Measurements from ENCODE around the gene PCDH9.

The PCDH9 gene

DNA sequence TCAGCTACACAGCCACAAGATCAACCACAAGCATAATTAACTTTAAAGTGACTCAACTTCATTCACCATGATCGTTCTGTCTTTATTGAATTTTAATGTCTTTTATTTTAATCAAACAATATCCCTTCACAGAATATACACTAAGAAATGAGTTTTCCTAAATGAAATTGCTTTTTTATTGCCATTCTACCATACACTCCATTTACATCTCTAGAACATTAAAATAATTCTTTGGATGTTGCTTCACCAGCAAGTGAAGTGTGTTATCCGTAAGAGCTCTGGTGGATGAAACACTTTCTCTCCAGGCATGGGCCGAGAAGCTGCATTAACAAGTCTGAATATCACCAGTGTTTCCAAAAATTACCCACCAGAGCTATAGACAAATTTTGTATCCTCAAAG, 789.2 kb downstream of the PCDH9 start:
- H3K9me3 ChIP-seq, result no peaks in the 10 kb centered on the region
- TF ChIP-seq, protein P1, sequence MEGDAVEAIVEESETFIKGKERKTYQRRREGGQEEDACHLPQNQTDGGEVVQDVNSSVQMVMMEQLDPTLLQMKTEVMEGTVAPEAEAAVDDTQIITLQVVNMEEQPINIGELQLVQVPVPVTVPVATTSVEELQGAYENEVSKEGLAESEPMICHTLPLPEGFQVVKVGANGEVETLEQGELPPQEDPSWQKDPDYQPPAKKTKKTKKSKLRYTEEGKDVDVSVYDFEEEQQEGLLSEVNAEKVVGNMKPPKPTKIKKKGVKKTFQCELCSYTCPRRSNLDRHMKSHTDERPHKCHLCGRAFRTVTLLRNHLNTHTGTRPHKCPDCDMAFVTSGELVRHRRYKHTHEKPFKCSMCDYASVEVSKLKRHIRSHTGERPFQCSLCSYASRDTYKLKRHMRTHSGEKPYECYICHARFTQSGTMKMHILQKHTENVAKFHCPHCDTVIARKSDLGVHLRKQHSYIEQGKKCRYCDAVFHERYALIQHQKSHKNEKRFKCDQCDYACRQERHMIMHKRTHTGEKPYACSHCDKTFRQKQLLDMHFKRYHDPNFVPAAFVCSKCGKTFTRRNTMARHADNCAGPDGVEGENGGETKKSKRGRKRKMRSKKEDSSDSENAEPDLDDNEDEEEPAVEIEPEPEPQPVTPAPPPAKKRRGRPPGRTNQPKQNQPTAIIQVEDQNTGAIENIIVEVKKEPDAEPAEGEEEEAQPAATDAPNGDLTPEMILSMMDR (IDR thresholded peaks at IDR 0.05), result no peak
- H3K4me1 ChIP-seq (ENCODE audit: control insufficient read depth in 1 of 2, insufficient read depth in 1 of 2, low read depth in 1 of 2, low read length in 1 of 2), result no peaks in the 10 kb centered on the region
- no peak overlapping the region for H3K27ac ChIP-seq
- H3K36me3 ChIP-seq, result no peaks in the 10 kb centered on the region
- H3K27me3 ChIP-seq, result no peaks in the 10 kb centered on the region
- no peak overlapping the region for H3K4me3 ChIP-seq (ENCODE audit: low read depth in 1 of 2, low read length in 1 of 2)

DNA sequence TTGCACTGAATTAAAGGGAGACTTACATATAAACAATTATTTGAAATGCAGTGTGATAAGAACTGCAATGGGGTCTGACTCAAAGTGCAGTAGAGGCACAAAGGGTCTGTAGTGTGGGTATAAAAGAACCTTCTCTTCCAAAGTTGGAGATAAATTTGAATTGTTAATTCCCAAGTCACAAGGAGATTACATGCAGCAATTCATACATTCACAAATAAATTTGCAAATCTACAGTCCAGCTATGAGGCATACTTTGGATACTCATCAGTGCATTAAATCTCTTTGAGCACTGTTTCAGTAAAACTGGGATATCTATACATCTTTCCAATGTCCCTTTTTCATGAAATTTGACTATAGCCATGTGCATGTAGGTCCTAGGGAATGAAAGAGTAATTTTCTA, 799.4 kb downstream of the PCDH9 start:
- no peak overlapping the region for H3K4me3 ChIP-seq (ENCODE audit: low read depth in 1 of 2, low read length in 1 of 2)
- H3K4me1 ChIP-seq (ENCODE audit: control insufficient read depth in 1 of 2, insufficient read depth in 1 of 2, low read depth in 1 of 2, low read length in 1 of 2), result no peaks in the 10 kb centered on the region
- H3K36me3 ChIP-seq, result no peaks in the 10 kb centered on the region
- TF ChIP-seq, protein P1 (IDR thresholded peaks at IDR 0.05), result no peak
- no peaks in the 10 kb centered on the region for H3K9me3 ChIP-seq
- H3K27me3 ChIP-seq, result no peaks in the 10 kb centered on the region
- H3K27ac ChIP-seq, result no peak overlapping the region

DNA sequence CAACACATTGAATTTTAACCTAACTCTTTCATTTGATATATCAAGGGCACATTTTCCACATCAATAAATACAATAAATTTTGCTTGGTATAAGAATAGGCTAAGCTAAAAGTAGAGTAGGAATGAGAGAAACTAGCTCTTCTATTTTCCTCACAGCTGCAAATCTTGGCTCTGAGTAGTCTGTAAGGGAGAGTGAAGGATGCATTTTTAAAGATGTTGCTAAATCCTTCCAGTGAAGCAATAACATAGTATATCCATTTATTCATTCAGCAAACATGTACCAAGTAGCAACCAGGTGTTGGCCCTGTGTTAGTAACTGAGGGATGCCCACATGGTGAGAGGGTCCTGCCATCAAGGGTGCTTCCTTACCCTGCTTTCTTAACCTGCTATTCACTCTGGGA, 799.9 kb downstream of the PCDH9 start:
- Histone ChIP-seq H3K9me3 (no peaks in the 10 kb centered on the region), H3K4me1 (ENCODE audit: control insufficient read depth in 1 of 2, insufficient read depth in 1 of 2, low read depth in 1 of 2, low read length in 1 of 2) (no peaks in the 10 kb centered on the region), H3K36me3 (no peaks in the 10 kb centered on the region), H3K27me3 (no peaks in the 10 kb centered on the region), H3K4me3 (ENCODE audit: low read depth in 1 of 2, low read length in 1 of 2) (no peak overlapping the region), H3K27ac (no peak overlapping the region)
- TF ChIP-seq, protein P1 (IDR thresholded peaks at IDR 0.05), result no peak

DNA sequence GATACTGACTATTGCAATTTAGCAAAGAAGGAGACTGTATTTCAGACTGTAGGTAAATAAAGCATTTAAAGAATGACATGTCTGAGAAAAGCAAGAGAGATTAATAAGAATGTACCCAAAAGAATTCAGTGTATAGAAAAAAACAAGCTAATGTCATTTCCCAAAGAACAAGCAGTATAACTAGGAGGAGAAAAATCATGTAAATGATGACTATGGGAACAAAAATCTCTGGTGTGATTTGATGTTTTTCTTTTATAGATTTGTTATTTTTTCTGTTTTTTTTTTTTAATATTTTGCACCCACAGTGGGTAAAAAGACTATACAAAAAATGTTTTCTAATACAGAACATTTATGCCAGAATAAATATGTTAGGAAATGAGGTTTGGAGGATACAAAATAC, 801.0 kb downstream of the PCDH9 start:
- Histone ChIP-seq H3K36me3 (no peaks in the 10 kb centered on the region), H3K4me3 (ENCODE audit: low read depth in 1 of 2, low read length in 1 of 2) (no peak overlapping the region), H3K4me1 (ENCODE audit: control insufficient read depth in 1 of 2, insufficient read depth in 1 of 2, low read depth in 1 of 2, low read length in 1 of 2) (no peaks in the 10 kb centered on the region), H3K27ac (no peak overlapping the region), H3K9me3 (no peaks in the 10 kb centered on the region), H3K27me3 (no peaks in the 10 kb centered on the region)
- TF ChIP-seq, protein P1 (IDR thresholded peaks at IDR 0.05), result no peak

DNA sequence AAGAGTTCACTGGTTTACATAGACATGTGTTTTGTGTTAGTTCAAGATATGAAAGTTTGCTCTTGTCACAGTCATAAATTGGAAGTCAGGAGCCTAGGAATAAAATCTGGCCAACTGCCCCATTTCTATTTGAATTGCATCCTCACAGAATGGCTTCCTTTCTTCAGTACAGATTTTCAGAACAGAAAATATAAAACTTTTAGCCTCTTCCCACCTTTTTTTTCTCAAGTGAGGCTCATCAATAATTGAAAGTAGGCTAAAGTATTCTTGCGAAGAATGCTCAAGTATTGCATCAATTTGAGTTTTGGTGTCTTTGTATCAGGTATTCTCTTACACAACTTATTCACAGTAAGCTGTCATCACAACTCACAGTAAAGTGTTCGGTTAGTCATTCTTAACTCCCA, 802.7 kb downstream of the PCDH9 start:
- Histone ChIP-seq H3K27me3 (no peaks in the 10 kb centered on the region), H3K9me3 (no peaks in the 10 kb centered on the region), H3K36me3 (no peaks in the 10 kb centered on the region), H3K4me3 (ENCODE audit: low read depth in 1 of 2, low read length in 1 of 2) (no peak overlapping the region), H3K27ac (no peak overlapping the region), H3K4me1 (ENCODE audit: control insufficient read depth in 1 of 2, insufficient read depth in 1 of 2, low read depth in 1 of 2, low read length in 1 of 2) (no peaks in the 10 kb centered on the region)
- TF ChIP-seq, protein P1 (IDR thresholded peaks at IDR 0.05), result no peak

DNA sequence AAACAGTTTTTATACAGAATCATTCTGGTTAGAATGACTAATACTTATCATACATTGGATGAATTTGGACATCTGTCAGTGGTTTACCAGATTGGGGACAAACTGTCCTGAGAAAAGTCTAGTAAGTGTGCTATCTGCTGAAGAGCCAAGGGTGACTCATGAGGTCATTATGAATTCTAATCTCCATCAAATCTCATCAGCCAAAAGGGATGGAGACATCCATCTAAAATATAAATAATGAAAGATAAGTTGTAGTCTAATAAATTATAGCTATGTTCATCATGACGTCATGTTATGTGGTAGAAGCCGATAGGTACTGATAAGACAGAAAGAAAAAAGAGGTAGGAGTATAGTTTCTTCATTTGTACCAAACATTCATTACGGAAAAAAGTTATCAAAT, 804.4 kb downstream of the PCDH9 start:
- no peaks in the 10 kb centered on the region for H3K36me3 ChIP-seq
- H3K27me3 ChIP-seq, result no peaks in the 10 kb centered on the region
- H3K9me3 ChIP-seq, result no peaks in the 10 kb centered on the region
- TF ChIP-seq, protein P1 (IDR thresholded peaks at IDR 0.05), result no peak
- H3K27ac ChIP-seq, result no peak overlapping the region
- no peak overlapping the region for H3K4me3 ChIP-seq (ENCODE audit: low read depth in 1 of 2, low read length in 1 of 2)
- no peaks in the 10 kb centered on the region for H3K4me1 ChIP-seq (ENCODE audit: control insufficient read depth in 1 of 2, insufficient read depth in 1 of 2, low read depth in 1 of 2, low read length in 1 of 2)
